GM19351 (cell line): ENCODE measurements around the gene DBNL.

Experiments
- ATAC-seq: cut with Tn5 transposase; IDR thresholded peaks from one replicate; pipeline ENCODE4 v1.9.1; 2021; ENCODE audit warnings: mild to moderate bottlenecking, moderate library complexity; ENCODE audit not compliant: unreplicated experiment

DBNL gene

DNA sequence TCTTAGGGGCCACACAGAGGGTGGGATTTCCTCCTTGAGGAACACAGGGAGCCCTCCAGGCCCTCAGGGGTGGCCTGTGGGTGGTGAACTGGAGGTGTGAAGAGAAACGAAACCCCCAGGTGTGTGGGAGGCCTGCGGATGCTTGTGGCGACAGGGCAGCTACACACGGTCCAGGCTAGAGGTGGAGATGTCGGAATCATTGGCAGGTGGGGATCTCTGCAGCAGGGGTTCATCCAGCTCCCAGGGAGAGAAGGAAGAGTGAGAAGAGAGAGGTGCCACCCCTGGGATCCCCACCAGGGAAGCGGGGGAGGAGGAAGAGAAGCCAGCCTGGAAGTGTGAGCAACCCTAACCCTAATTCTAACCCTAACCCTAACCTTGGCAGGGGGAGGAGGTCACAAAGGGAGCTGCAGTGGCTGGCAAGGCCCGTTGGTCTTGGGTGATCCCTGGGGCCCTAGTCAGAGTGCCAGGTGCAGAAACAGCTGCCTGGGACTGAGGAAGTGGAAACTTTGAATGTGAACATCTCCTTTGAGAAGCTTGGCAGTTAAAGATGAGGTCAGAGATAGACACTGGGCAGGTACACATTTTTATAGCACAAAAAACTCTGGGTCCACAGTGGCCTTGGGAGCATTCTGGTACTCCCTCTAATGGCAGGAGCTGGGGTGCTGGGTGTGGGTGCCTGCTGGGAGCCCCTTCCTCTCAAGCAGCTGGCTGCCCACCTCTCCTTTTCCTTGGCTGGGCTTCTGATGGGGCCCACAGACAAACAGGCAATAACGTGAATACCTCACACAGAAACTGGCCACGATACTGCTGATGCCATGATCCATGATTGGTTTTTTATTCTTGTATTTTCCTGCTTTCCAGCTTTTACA lies 52.8 kb downstream of the DBNL start:
- peak; percentile 79 for ATAC-seq

DNA sequence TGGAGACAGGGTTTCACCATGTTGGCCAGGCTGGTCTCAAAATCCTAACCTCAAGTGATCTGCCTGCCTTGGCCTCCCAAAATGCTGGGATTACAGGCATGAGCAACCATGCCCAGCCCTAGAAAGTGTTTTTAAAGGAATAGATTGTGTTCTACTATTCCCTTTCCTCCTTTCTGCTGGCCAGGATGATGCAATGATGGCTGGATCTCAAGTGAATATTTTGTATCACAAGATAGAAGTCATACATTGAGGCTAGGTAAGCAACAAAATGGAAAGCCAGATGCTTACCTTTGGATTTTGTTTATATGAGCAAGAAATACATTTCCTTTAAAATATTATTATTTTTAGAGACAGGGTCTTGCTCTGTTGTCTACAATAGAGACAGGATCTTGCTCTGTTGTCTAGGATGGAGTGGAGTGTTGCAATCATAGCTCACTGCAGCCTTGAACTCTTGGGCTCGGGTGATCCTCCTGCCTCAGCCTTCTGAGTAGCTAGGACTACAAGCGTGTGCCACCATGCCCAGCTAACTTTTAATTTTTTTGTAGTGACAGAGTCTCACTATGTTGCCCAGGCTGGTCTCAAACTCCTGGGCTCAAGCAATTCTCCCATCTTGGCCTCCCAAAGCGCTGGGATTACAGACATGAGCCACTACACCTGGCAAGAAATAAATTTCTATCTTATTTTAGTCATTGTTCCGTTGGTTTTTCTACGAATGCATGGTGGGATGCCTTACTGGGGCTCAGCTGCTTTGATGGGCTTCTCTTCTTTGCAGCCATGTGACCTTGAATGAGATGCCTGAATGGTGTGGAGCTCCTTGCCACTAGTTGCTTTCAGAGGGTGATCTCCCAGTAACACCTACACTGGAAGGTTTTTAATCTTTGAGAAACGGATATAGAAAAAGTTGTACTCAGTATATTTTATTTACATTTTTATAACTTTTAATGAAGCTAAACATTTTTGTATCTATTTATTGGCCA lies 53.9 kb downstream of the DBNL start:
- ATAC-seq: no peak

DNA sequence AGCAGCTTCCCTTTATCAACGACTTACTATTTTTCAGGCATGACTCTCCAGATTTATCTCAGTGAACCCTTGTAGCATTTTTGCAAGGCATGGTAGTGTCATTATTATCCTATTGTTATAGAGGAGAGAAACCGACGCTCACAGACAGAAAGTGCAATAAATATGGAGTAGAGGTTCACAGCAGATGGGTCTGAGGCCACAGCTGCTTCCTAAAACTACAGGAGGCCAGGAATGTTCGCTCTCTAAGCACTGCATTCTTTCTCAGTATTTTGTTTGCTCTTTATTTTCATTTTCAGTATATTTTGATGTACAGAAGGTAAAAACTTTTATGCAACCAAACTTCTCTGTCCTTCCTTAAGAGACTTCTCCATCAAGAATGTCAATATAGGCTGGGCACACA lies 55.2 kb downstream of the DBNL start:
- no peak for ATAC-seq

DNA sequence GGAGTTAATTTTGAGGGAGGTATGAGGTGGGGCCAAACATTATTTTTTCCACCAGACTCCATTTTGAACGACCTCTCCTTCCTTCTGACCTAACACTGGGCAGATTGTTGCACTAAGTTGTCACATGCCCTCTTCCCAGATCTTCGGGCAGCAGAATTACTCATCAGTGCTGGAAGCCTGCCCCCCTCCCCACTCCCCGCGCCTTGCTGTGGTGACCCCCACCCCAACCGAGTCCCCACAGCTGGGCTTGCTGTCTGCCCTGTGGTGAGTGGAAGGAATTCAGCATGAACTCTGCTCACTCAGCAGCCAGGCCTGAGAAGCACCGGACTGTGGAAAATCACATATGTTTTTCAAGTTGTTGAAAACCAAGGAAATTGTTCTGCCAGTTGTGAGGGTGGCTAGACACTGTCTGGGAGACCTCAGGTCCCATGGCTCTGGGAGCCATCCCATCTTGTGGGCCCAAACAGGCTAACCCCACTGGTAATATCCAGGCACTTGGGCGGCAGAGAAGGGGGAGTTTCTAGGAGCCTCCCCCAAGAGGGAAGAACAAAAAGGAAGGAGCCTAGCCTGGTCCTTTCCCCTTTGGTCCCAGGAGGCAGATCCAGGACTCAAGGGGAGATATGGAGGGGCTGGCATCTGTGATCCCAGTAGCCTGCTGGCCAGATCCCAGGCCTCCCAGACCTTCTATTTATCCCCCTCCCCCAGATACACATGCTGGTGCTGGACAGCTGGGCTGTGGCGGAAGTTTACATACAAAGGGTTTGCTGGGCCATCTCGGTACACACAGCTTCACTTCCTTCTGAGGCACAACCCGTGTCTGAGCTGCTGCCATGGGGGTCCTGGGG lies 56.2 kb downstream of the DBNL start:
- no peak for ATAC-seq

DNA sequence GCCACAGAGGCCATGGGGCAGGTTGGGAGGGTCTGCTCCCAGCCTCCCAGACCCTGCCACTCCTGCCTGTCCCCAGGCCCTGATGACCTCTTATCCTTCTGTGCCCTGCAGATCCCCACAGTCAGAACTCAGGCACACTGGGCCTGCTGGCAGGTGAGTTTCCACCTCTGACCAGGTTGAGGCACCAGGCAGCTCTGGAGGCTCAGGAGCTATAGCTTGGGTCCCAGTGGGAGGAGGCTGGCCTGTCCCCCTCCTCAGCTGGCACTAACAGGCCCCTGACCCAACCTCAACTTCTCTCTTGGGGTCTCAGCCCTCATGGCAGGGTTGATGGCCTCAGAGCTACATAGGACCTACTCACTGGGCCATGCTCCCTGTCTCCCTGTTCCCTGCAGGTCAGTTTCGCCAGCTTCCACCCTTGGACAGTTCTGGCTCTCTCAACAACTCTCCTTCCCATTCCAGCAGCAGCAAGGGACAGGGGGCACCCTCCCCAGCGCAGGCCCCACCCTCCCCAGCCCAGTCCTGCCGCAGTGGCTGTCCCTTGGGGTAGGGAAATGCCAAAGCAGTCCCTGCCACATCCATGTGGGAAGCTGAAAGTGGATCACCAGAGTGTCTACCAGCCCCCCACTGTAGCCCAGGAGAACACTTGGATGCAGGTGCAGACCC lies 56.9 kb downstream of the DBNL start:
- no peak for ATAC-seq

DNA sequence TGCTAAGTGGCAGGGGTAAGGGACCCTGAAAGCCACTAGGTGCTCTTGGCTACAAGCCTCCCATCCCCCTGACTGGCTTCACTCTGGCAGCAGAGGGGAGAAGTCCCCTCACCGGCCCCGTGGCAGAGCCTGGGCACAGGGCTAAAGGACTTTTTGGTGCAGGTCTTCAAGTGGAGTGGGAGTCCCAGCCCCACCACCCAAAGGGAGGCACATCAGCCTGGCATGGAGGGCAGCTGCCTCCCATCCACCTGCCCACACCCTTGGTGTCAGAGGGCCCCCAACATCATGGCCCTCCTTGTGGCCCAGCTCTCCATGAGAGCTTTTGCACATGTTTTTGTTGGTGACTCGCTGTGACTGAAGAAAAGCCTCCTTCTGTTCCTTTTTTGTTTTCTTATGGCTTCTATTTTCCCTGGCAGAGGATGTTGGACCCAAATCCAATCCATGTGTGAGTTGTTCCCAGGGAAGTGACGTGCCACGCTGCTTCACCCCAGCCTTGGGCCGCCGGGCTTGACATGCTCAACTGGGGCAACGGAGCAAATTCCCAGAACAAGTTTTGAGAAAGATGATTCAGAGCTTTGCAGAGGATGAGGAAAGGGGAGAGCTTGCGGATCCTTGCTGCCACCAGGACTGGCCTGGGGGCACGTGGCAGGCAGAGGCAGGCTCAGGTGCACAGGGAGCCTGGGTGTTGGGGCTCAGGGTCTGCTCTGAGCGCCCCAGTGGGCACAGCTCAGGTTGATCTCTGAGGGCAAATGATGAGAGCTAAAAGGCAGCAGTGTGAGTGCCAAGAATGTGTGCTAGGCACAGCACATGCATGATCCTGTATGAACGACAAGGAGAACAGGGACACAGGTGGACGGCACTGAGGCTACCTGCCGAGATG lies 57.7 kb downstream of the DBNL start:
- ATAC-seq: no peak

DNA sequence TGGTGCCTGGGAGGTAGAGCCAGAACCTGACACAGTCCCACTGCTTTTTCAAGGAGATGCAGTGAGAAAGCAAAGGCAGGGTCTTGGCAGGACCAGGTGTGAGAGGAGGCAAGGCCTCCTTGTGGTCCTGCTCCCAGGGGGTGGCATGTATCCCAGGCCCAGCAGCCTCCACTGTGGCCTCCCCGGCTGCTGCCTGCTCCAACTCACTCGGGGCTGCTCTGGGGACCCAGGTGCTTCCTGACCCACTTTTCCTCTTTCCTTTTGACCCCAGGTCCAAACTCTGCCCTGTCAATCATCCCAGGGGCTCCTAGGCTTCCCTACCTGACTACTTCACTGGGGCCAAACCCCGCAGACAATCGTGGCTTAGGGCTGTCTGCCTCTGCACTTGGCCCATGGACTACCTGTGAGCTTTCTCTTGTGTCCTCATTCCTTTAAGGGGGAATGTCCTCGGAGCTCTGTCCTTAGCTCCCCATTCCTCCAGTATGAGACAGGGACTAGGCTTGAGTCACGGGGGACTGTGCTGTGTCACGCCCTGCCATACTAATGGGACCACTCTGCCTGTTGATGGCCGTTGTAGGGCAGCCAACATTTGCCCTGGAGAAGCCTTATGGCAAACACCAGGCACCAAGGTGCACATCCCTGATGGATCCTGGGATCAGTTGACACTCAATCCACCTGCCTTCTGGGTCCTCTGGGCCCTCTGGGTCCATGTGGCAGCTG lies 58.5 kb downstream of the DBNL start:
- ATAC-seq: no peak

DNA sequence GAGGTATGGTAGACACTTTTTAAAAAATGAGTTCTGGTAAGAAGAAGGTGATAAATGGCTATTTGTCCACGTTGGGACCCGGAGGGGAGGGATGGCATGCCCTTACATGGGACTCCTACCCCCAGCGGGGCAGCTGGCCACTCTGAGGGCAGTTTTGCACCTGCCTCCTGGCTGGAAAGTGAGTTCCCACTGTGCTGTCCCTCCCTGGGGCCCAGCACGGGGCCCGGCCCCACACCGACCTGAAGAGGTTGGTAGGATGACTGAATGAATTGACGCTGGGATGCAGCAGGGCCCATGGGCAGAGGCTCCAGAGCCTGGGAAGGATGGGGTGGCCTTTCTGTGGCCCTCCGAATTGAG lies 59.0 kb downstream of the DBNL start:
- ATAC-seq: no peak

DNA sequence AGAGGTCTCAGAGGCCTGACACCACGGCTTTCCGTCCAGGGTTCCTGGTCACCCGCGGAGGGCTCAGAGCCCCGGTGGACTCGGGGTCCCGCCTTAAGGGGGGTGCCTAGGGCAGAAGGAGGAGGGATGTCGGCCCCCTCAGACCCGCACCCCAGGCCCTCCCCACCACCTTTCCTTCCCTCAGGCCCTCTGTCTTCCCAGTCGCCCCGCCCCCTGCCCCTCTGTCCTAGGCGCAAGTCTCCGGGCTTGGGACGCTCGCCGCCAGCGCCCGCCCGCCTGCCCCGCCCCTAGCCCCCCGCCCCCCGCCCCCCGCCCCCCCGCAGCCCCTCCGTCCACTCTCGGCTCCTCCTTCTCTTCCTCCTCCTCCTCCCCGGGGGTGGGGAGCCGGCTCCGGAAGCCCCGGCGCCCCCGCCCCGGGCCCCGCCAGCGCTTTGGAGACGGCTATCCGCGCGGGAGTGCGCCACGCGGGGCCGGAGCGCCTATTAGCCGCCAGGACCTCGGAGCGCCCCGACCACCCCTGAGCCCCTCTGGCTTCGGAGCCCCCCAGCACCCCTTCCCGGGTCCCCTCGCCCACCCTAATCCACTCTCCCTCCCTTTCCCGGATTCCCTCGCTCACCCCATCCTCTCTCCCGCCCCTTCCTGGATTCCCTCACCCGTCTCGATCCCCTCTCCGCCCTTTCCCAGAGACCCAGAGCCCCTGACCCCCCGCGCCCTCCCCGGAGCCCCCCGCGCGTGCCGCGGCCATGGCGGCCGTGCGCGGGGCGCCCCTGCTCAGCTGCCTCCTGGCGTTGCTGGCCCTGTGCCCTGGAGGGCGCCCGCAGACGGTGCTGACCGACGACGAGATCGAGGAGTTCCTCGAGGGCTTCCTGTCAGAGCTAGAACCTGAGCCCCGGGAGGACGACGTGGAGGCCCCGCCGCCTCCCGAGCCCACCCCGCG lies 59.7 kb downstream of the DBNL start, which contains the start of gene AEBP1:
Gene AEBP1 (plus strand): TSS at position 423 of the 937 bp plus-strand sequence. CDS start 321 bp downstream, at position 744.
- ATAC-seq: no peak

DNA sequence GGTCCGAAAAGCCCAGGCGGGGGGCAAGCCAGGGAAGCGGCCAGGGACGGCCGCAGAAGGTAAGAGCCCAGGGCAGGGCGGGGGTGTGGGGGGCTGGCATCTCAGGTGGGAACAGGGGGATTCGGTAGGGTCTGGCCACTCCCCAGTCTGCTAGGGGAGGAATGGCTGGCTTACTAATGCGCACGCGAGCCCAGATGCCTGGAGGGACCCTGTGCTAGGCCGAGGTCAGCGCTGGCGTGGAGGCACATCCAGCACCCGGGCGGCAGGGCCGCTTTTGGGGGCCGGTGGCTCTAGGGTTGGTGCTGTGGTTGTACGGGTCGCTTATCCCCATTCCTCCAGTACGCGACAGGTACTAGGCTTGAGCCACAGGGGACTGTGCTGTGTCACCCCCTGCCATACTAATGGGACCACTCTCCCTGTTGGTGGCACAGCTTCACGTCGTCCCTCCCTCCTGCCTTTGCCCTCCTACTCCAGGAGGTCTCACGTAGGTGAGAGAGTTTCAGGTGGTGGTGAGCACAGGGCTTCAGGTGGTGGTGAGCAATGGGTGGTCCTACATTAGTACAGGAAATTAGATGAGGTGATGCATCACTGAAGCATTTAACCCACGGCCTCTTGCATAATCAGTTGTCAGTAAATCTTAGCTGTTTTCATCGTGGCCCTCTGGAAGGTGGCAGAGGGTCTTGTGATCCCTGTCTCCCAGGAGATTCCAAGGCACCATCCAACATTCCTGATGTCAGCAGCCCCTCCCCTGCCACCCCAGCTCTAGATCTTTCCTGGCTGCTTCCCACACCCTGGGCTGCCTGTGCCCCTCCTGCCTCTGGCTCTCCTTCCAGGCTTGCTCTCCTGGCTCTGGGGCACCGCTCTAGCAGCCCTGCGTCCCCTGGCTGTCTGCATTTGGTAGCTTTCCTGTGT lies 60.6 kb downstream of the DBNL start:
- no peak for ATAC-seq

DNA sequence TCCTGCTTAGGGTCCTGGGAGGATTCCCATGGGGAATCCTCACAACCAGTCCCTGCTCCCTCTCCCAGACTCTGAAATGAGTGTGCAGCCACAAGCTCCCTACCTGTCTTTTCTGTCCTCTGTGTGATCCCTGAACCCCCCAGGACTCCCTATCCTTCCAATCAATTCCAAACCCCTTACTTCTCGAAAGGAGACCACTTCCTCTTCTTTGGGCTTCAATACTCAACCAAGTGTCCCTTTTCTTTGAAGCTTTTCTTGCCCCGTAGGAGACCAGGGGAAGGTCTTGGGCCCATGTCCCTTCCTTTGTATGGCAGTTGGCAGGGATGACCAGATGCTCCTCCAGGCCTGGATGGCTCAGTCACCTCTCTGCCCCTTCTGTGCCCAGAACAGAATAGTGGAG lies 61.3 kb downstream of the DBNL start:
- no peak for ATAC-seq

DNA sequence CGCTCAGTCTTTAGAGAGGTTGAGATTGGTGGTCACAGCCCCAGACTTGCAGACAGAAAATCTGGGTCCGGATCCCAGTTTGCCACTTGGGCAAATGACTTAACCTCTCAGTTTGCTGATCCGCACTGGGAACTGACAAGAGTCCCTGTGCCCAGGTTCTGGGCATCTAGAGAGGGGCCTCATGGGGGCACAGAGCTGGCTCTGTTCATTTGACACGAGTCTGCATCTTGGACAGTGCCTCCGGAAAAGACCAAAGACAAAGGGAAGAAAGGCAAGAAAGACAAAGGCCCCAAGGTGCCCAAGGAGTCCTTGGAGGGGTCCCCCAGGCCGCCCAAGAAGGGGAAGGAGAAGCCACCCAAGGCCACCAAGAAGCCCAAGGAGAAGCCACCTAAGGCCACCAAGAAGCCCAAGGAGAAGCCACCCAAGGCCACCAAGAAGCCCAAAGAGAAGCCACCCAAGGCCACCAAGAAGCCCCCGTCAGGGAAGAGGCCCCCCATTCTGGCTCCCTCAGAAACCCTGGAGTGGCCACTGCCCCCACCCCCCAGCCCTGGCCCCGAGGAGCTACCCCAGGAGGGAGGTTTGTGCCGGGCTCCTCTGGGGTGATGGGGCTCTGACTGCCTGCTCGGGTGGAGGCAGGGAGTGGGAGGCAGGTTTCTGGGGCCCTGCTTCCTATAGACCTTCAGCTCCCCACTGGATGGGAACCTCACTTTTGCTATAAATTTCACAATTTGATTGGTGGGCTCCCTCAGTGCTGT lies 62.0 kb downstream of the DBNL start:
- ATAC-seq: no peak

DNA sequence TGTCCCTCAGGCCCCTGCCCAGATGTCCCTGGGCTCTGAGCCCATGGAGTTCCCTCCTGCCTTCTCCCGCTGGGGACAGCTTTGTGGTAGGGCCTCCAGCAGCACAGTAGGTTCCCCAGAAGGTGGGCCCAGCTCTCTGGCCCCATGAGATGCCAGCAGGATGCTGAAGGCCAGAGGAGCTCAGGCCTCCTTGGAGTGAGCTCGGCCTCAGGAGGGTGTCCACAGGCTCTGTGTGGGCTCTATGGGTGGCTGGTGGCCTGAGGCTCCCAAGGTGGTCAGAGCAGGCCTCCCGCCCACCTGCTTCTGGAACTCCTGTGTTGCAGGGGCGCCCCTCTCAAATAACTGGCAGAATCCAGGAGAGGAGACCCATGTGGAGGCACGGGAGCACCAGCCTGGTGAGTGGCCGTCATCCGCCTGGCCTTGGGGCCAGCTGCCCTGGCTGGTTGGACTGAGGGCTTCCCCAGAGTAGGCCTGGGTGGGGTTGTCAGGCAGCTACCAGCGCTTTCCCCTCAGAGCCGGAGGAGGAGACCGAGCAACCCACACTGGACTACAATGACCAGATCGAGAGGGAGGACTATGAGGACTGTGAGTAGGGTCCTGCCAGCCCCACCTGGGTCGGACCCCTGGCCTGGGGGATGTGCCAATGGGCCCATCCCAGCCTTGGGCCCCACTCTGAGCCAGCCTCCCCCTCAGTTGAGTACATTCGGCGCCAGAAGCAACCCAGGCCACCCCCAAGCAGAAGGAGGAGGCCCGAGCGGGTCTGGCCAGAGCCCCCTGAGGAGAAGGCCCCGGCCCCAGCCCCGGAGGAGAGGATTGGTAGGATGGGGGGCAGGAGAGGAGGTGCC lies 62.8 kb downstream of the DBNL start:
- ATAC-seq: no peak

DNA sequence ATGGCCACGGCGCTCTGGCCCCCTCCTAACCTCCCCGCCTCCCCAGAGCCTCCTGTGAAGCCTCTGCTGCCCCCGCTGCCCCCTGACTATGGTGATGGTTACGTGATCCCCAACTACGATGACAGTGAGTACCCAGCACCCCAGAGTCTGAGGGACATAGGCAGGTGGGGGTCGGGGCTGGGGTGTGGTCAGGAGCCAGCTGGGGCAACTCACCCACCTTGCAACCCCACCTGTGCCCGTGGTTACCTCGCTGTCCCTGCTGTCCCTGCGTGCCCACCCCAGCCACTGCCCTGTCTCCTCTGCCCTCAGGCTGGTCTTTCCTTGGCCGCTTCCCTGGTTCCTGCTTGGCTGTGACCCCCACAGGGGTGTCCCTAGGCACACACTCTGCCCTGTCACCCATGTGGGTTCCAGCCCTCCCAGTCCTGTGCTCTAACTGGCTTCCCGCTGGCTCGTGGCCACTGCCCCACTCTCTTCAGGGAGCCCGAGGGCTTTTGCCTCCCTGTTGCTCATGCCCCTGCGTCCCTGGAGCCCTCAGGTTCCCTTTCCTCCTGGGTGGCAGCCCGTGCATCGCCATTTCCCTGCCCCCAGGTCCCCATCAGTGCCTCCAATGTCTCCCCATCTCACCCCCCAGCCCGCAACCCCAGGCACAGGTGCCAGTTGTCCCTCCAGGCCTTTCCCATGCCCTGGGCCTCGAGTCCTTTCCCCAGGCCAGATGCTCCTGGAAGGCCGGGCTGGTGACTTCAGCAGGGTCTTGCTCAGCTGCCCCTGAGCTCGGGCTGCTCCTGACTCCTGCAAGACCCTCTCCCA lies 63.7 kb downstream of the DBNL start:
- no peak for ATAC-seq
